Endometrial microvascular endothelial cells (primary cell): ENCODE measurements around the gene ADD1. TPM values are rescaled to one million over a fixed set of nuclear protein-coding genes. Genes with fewer than 3 reads are reported as not detected.

Source experiments
- in situ Hi-C: cut with HindIII; loops from 2 replicates; pipeline ENCODE4 v1.10.0; 2017; ENCODE audit warnings: low sequenced_read_pairs, low pct_unique_long_range_greater_than_20kb; ENCODE audit errors: inconsistent ontology term
- total RNA-seq: library from RNA; depleted of rRNA; stranded (reverse); fragments of >200 nt; gene quantifications from one replicate; pipeline ENCODE4 v1.2.3, GENCODE V29; 2015; ENCODE audit errors: inconsistent ontology term

The ADD1 gene
- total RNA-seq, 1 donor from 2014 or later, result 182 TPM

GRCh38 chr4:2849267-2850152, 5.9 kb downstream of the ADD1 start:
- in situ Hi-C loops, result no loop called here

GRCh38 chr4:2850966-2851798, 7.5 kb downstream of the ADD1 start:
- in situ Hi-C loops, result no loop called here

- in situ Hi-C loops, result no loop called here
Measured at GRCh38 chr4:2852481-2852921, 8.9 kb downstream of the ADD1 start.

- in situ Hi-C loops, result no loop called here
Measured at GRCh38 chr4:2855584-2855983, 11.9 kb downstream of the ADD1 start.

- in situ Hi-C loops, result no loop called here
Measured at GRCh38 chr4:2856266-2856665, 12.6 kb downstream of the ADD1 start.

GRCh38 chr4:2857349-2857927, 13.8 kb downstream of the ADD1 start:
- in situ Hi-C loops, result no loop called here

GRCh38 chr4:2858451-2859217, 15.0 kb downstream of the ADD1 start:
- in situ Hi-C loops, result no loop called here

- in situ Hi-C loops, result no loop called here
Measured at GRCh38 chr4:2859514-2859913, 15.9 kb downstream of the ADD1 start.

- in situ Hi-C loops, result no loop called here
Measured at GRCh38 chr4:2860391-2861348, 17.0 kb downstream of the ADD1 start.

- in situ Hi-C loops, result no loop called here
Measured at GRCh38 chr4:2861631-2862436, 18.2 kb downstream of the ADD1 start.

GRCh38 chr4:2862528-2862927, 18.9 kb downstream of the ADD1 start:
- in situ Hi-C loops, result no loop called here

GRCh38 chr4:2863649-2864048, 20.0 kb downstream of the ADD1 start:
- in situ Hi-C loops, result no loop called here

- in situ Hi-C loops, result no loop called here
Measured at GRCh38 chr4:2865196-2865780, 21.6 kb downstream of the ADD1 start.

GRCh38 chr4:2866160-2866861, 22.7 kb downstream of the ADD1 start:
- in situ Hi-C loops, result no loop called here

- in situ Hi-C loops, result no loop called here
Measured at GRCh38 chr4:2866891-2867290, 23.2 kb downstream of the ADD1 start.
